SK-N-MC (cell line): ENCODE measurements around the gene HOXC11.

Source experiments
- EZH2 ChIP-seq: fragments of 200-600 bp; sonication (generic); IDR thresholded peaks from one replicate; pipeline ENCODE4 v1.6.1; 2017; ENCODE audit warnings: antibody characterized with exemption
- POLR2AphosphoS5 ChIP-seq: IDR thresholded peaks from 2 replicates; pipeline ENCODE4 v1.6.1; 2012; ENCODE audit warnings: mild to moderate bottlenecking, low read depth, low read length, borderline replicate concordance

- TF ChIP-seq POLR2AphosphoS5 (no peak), EZH2 (no peak)
Observed at GRCh38 chr12:53961025-53961761, 11.7 kb upstream of the HOXC11 start.
